ENCODE results near the gene MRTFB.

MRTFB gene

GRCh38 chr16:14102925-14103720 is 32.0 kb downstream of the MRTFB start:
- ChIA-PET POLR2A (no interaction called here), CTCF (interaction anchor here (1.0 to 1.2 kb wide), 2 partner anchors 9 to 15 kb away, joined by 3 to 4 read pairs; no protein-coding TSS in a partner anchor)
- TF ChIP-seq CTCF (IDR thresholded peaks at IDR 0.05; ENCODE audit: control extremely low read depth, extremely low read depth, low read depth, missing control alignments), result no peak
- no peak for DNase-seq (ENCODE audit: extremely low spot score)

- DNase-seq (ENCODE audit: extremely low spot score), result peak; percentile 21
- TF ChIP-seq CTCF (IDR thresholded peaks at IDR 0.05; ENCODE audit: control extremely low read depth, extremely low read depth, low read depth, missing control alignments), result no peak
- ChIA-PET POLR2A (no interaction called here), CTCF (interaction anchor here (1.4 kb wide), 1 partner anchor 95 kb away, joined by 3 read pairs; no protein-coding TSS in a partner anchor)
These were observed 32.9 kb downstream of the MRTFB start for GRCh38 chr16:14104066-14104465.

GRCh38 chr16:14105760-14106375 is 34.7 kb downstream of the MRTFB start:
- DNase-seq (ENCODE audit: extremely low spot score), result no peak
- POLR2A ChIA-PET, result no interaction called here

GRCh38 chr16:14106457-14106856 is 35.3 kb downstream of the MRTFB start:
- CTCF ChIA-PET, result interaction anchor here (1.0 to 1.6 kb wide), 2 partner anchors 65 to 187 kb away, joined by 3 to 4 read pairs; partner anchors contain the start of gene ERCC4
- DNase-seq (ENCODE audit: extremely low spot score), result no peak
- TF ChIP-seq CTCF (IDR thresholded peaks at IDR 0.05; ENCODE audit: control extremely low read depth, extremely low read depth, low read depth, missing control alignments), result no peak
- POLR2A ChIA-PET, result interaction anchor here (0.7 kb wide), 1 partner anchor 237 kb away, joined by 5 read pairs; no protein-coding TSS in a partner anchor

More at GRCh38 chr16:14105760-14106375, 34.7 kb downstream of the MRTFB start:
- TF ChIP-seq CTCF (IDR thresholded peaks at IDR 0.05; ENCODE audit: control extremely low read depth, extremely low read depth, low read depth, missing control alignments), result no peak
- CTCF ChIA-PET, result interaction anchor here (1.0 to 1.6 kb wide), 4 partner anchors 10 to 186 kb away, joined by 3 to 4 read pairs (median 3); partner anchors contain the start of gene ERCC4

GRCh38 chr16:14106961-14107360 is 35.8 kb downstream of the MRTFB start:
- CTCF ChIA-PET, result interaction anchor here (1.2 to 1.6 kb wide), 2 partner anchors 34 to 187 kb away, joined by 3 to 4 read pairs; partner anchors contain the start of gene ERCC4
- no peak for DNase-seq (ENCODE audit: extremely low spot score)
- POLR2A ChIA-PET, result interaction anchor here (0.7 kb wide), 1 partner anchor 237 kb away, joined by 5 read pairs; no protein-coding TSS in a partner anchor
- TF ChIP-seq CTCF (IDR thresholded peaks at IDR 0.05; ENCODE audit: control extremely low read depth, extremely low read depth, low read depth, missing control alignments), result no peak

- TF ChIP-seq CTCF (IDR thresholded peaks at IDR 0.05; ENCODE audit: control extremely low read depth, extremely low read depth, low read depth, missing control alignments), result no peak
- ChIA-PET CTCF (interaction anchor here (0.9 to 1.8 kb wide), 5 partner anchors 11 to 189 kb away, joined by 3 to 6 read pairs (median 3); partner anchors contain the start of gene ERCC4), POLR2A (no interaction called here)
- no peak for DNase-seq (ENCODE audit: extremely low spot score)
These were observed 38.1 kb downstream of the MRTFB start for GRCh38 chr16:14109077-14109775.

All from GM10248 (cell line).